Measurements from ENCODE around the gene PLD2.

PLD2 gene, protein sequence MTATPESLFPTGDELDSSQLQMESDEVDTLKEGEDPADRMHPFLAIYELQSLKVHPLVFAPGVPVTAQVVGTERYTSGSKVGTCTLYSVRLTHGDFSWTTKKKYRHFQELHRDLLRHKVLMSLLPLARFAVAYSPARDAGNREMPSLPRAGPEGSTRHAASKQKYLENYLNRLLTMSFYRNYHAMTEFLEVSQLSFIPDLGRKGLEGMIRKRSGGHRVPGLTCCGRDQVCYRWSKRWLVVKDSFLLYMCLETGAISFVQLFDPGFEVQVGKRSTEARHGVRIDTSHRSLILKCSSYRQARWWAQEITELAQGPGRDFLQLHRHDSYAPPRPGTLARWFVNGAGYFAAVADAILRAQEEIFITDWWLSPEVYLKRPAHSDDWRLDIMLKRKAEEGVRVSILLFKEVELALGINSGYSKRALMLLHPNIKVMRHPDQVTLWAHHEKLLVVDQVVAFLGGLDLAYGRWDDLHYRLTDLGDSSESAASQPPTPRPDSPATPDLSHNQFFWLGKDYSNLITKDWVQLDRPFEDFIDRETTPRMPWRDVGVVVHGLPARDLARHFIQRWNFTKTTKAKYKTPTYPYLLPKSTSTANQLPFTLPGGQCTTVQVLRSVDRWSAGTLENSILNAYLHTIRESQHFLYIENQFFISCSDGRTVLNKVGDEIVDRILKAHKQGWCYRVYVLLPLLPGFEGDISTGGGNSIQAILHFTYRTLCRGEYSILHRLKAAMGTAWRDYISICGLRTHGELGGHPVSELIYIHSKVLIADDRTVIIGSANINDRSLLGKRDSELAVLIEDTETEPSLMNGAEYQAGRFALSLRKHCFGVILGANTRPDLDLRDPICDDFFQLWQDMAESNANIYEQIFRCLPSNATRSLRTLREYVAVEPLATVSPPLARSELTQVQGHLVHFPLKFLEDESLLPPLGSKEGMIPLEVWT

DNA sequence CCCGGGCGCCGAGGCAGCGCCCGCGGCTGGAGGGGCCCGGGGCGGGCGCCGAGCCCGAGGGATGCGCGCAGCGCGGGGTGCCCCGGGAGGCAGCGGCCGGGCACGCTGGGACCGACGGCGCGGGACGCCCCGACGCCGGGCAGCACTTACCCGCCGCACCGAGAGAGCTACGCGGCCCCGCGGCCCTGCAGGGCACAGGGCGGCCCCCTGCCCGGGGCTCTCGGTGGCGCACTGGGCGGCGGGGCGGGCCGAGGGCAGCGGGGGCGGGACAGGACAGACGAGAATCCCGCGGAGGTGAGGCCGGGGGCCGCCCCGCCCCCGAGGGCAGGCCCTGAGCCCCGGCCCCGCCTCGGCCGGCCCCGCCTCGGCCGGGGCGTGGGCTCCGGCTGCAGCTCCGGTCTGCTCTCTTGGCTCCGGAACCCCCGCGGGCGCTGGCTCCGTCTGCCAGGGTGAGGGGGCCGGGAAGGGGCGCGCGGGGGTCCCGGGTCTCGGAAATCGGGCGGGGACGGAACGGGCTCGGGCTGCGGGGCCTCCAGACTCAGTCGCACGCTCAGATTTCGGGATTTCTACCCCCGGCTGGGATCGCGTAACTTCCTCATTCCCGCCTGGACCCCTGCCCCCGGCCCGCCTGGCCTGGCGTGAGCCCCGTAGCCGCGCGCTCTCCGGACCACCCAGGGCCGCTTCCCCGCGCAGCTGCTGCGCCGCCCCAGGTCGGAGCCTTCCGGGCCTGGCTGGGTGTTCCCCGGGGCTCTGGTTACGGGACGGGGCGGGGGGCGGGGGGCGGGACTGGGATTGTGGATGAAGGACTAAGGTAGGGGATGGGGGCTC, at the start of gene PLD2:
Gene PLD2, plus strand, starts transcription at position 376 of the 828 bp plus-strand sequence. CDS start 621 bp downstream, outside the sequence.
- peak; percentile 58 to 72 for DNase-seq

DNA sequence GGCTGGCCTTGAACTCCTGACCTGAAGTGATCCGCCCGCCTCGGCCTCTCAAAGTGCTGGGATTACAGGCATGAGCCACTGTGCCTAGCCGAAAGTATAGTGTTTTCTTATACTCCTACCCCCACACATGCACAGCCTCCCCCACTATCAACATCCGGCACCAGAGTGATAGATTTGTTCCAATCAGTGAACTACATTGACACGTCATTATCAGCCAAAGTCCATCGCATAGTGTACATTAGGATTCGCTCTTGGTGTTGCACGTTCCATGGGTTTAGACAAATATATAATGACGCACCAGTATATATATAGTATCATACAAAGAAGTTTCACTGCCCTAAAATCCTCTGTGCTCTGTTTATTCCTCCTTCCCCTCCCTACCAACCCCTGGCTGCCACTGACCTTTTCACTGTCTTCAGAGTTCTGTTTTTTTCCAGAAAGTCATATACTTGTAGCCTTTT, 47.1 kb upstream of the PLD2 start:
- DNase-seq = no peak

DNA sequence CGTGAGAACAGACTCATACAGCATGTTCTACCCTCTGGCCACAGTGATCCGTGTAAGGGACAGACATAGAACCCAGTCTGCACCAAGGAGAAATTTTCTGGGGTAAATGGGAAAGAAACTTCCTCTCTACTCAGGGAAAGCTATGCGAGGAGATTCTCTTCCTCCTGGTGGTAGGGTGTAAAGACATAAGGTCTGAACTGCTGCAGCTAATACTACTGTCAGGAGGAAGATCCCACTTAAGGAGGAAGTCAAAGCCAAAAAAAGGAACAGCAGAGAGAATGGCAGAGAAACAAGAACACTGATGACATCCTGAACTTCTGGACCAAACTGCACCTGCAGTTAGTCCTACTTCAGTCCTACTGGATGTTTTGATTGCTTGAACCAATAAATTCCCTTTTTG, 42.4 kb upstream of the PLD2 start:
- DNase-seq = peak in 1 of 2 donors; percentile 29

DNA sequence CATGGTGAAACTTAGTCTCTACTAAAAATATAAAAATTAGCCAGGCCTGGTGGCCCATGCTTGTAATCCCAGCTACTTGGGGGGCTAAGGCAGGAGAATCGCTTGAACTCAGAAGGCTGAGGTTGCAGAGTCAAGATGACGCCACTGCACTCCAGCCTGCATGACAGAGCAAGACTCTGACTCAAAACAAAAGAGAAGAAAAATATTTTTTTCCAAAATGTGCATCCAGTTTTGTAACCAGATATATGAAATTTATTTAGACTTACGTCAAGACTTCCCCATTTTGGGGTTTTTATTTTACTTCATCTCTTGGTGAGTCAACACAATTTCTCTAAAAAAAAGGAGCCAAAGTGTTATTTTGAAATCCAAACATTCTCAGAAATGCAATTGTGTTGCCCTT, 40.8 kb upstream of the PLD2 start:
- no peak for DNase-seq

DNA sequence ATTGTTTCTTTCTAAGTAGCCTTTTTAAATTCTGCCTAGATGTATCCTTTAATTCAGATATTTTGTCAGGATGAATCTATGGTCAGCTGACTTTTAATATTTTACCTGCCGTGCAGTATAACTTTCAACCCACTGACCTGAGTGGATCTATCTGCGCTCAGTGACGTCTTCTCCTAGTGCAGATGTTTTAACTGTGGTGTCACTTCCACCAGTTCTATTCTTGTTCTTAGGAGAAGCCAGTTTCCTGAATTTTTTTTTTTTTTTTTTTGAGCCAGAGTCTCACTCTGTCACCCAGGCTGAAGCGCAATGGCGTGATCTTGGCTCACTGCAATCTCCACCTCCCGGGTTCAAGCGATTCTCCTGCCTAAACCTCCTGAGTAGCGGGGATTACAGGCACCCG, 40.2 kb upstream of the PLD2 start:
- DNase-seq = no peak

DNA sequence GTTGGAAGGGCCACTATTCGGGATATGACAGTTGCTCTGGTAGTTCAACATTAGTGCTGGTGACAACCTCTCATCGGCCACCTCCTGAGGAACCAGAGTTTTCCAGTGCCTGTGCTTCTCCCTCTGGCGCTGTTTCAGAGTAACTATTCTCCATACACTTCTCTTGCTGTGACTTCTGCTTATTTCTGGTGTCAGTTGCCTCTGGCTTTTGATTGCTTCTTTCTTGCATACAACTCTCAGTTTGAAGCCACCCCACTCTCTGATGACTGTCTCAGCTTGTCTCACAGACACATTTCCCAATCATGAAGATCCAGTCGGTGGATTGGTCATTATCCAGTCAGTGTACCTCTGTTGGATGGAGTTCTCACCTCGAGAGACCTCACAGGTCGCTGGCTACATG, 38.7 kb upstream of the PLD2 start:
- DNase-seq = no peak

DNA sequence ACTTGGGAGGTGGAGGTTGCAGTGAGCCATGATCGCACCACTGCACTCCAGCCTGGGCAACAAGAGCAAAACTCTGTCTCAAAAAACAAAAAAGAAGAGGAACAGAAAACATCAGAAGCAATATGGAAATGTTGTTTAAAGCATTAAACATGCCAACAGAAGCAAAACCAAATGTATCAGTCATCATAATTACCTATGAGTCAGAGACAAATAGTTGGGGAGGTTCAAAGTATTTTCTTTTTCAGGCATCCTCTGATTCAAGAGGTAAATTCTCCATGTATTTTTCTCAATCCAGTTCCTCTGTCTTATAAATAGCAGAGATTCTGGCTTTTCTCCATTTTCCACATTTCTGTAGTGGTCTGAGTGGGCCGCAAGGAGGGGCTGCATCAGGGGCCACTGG, 37.3 kb upstream of the PLD2 start:
- no peak for DNase-seq

DNA sequence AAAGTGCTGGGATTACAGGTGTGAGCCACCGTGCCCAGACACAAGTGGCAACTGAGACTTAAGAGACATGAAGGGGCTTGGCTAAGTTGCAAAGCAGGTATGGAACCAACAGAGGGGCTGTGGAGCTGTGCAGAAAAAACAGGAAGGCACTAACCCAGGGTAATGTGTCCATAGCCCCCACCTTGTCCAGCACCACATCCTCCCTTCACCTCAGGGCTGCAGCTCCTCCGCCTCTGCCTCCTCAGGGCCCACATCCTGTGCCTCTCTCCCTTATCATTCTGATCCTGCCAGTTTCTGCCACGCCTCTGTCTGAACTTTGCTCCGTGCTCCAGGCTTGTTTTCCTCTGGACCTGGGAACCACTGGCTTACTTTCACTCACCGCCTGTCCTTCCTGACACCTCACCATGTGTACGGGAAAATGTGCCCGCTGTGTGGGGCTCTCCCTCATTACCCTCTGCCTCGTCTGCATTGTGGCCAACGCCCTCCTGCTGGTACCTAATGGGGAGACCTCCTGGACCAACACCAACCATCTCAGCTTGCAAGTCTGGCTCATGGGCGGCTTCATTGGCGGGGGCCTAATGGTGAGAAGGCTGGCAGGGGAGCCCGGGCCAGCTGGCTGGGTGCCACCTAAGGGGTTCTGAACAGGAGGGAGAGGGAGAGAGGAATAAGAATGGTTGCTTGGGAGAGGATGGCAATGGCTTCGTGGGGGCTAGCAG, 35.3 kb upstream of the PLD2 start, which contains the start of gene TM4SF5:
Gene TM4SF5, plus strand, starts transcription at position 368 of the 716 bp plus-strand sequence. Its CDS starts 37 bp downstream, at position 405.
- no peak for DNase-seq

DNA sequence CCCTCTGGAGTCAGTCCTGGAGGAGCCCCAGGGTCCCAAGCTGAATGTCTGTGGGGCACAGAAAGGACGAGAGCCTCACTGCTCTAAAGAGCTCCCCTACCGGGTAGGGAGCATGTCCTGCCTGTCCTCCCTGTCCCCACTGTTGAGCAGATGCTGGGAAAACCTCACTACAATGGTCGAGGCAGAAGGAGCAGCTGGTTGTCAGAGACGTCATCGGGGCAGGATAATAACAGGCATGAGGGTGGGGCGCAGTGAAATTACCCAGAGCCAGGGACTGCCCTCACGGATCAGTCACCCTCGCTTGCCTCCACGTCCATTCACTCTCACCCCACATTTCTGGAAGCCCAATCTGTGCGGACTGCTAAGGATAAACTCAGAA, 34.7 kb upstream of the PLD2 start:
- DNase-seq = no peak

DNA sequence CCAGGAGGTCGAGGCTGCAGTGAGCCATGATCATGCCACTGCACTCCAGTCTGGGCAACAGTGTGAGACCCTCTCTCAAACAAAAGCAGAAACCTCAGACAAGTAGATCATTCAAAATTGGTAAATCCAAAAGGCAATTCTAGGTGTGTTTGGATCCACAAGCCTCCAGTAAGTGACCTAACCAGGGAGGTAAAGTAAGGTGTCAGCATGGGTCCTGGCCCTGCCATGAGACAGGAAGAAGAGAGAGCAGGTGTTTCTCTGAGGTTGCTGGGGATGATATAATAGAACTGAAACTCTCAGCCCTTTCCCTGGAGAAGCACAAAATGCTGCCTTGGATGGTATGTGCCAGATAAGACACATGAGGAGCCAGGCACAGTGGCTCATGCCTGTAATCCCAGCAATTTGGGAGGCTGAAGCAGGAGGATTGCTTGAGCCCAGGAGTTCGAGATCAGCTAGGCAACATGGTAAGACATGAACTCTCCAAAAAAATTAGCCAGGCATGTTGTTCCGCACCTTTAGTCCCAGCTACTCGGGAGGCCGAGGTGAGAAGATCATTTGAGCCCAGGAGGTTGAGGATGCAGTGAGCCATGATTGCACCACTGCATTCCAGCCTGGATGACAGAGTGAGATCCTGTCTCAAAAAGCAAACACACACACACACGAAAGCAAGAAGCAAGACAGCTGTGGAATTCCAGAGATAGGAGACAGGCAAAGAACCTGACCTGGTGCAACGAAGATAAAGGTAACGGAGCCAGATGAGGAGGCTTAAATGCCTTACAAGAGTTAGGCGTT, 28.8 kb upstream of the PLD2 start:
- DNase-seq = no peak

DNA sequence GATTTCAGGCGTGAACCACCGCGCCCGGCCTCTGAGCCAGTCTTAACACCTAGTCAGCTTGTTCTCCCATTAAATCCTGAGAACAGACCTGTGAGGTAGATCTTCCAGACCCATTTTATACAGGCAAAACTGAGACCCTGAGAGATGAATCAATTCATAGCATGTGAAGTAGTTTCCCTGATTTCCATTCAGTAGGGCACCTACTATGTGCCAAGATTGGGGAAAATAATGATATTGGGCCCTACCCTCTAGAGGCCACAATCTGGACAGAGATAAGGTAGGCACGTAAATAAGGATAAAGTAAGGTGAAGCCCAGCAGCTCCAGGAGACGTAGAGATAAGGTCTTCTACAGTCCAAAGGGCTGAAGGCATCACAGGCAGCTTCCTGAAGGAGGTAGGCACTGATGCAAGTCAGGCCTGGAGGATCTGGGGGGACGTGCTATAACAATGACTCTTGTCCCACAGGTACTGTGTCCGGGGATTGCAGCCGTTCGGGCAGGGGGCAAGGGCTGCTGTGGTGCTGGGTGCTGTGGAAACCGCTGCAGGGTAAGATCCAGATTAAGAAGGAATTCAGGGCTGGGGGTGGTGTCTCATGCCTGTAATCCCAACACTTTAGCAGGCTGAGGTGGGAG, 26.5 kb upstream of the PLD2 start:
- no peak for DNase-seq

DNA sequence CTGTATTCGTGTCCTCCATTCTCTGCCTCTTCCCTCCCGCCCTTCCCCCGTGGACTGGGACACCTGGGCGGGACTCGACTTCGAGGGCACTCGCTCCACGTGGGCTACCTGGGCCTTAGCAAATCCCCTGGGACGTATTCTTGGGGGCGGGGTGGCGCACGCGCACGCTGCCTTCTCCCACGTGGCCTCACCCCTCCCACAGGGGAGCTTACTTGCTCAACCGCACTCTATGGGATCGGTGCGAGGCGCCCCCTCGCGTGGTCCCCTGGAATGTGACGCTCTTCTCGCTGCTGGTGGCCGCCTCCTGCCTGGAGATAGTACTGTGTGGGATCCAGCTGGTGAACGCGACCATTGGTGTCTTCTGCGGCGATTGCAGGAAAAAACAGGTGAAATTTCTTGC, 24.3 kb upstream of the PLD2 start:
- DNase-seq = no peak

DNA sequence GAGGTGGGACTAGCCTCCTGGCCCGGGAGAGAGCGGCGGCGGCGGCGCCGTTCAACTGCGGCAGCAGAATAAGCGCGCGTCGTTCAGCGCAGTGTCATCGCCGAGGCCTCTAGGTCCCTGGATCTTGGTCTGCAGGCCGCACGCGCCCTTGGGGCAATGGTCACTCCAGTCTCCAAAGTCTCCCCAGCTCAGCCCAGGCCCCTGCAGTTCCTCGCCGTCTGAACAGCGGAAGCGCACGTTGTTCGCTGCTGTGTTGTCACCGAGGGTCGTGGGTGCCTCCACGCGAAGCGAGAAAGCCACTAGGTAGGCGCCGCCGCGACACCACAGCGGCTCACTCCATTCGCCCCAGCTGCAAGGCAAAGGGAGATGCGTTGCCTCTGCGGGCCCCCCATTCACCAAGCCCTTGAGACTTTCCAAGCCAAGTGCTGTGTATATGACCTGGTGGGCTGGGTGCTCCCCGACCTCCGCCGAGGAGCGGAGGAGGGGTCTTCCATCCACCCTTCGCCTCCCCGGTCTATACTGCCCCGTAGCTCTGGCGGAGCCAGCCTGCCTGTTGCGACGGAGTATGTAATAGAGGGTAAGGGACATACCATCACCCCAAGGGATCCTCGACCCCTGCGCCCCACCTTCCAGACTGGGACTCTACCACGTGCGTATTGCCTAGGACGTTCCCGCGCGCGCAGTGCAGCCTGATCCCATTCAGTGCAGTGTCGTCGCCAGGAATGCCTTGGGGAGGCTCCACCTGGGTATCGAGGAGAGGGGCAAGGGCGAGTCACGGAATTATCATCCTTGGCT, 21.4 kb upstream of the PLD2 start:
- DNase-seq = no peak

DNA sequence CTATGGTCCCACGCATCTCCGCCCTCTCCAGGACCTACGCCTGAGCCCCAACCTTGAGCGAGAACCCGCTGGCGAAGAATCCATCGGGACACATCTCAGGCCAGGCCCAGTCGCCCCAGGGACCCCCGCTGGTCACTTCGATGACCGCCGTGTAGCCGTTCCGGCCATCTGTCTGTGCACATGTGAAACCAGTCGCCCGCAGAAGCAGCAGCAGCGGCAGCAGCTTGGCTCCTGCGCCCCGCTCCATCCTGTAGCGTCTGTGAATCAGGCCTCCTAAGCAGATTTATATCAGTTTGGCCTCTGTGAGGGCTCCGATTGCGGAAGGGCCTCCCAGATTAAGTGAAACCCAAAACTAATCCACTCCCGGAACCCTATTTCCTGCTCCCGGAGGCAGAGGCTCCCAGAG, 20.8 kb upstream of the PLD2 start, which contains the start of gene VMO1:
Gene VMO1, minus strand, starts transcription at position 259 of the 406 bp plus-strand sequence. Its CDS starts 12 bp downstream, at position 247.
- no peak for DNase-seq

DNA sequence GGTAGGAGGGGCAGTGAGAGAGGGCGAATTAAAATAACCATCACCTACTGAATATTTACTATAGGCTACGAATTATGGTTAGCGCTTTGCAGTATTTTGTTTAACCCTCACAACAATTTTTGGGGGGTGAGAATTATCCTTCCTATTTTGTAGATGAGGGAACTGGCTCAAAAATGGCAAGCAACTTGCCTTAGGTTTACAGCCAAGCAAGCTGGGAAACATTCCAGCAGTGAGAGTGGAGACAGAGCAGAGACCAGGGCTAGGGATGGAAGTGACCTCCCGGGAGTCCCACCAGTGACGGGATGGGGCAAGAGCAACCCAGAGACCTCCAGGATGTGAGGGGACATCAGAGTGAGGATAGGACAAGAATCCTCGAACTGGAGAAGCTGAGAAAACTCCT, 20.4 kb upstream of the PLD2 start:
- no peak for DNase-seq

DNA sequence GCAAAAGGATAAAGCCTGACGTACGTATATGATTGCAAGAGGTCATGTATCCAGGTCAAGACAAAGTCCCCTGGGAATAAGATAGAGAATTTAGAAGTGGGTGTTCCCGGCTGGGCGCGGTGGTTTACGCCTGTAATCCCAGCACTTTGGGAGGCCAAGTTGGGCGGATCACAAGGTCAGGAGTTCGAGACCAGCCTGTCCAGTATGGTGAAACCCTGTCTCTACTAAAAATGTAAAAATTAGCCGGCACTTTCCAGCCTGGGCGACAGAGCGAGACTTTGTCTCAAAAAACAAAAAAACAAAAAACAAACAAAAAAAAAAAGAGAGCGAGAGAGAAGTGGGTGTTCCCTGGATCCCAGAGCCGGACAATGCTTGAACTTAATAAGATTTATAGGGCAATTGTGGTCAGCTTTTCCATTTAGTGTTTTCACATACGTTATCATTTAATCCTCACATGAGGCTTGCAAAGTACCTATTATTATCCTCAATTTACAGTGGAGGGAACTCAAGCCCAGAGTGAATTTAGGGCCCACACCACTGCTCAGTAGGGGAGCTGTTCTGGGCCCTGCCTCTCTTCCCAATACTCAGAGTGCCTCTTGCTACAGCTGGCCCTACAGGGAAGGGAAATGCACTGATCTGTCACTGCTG, 18.7 kb upstream of the PLD2 start:
- no peak for DNase-seq

DNA sequence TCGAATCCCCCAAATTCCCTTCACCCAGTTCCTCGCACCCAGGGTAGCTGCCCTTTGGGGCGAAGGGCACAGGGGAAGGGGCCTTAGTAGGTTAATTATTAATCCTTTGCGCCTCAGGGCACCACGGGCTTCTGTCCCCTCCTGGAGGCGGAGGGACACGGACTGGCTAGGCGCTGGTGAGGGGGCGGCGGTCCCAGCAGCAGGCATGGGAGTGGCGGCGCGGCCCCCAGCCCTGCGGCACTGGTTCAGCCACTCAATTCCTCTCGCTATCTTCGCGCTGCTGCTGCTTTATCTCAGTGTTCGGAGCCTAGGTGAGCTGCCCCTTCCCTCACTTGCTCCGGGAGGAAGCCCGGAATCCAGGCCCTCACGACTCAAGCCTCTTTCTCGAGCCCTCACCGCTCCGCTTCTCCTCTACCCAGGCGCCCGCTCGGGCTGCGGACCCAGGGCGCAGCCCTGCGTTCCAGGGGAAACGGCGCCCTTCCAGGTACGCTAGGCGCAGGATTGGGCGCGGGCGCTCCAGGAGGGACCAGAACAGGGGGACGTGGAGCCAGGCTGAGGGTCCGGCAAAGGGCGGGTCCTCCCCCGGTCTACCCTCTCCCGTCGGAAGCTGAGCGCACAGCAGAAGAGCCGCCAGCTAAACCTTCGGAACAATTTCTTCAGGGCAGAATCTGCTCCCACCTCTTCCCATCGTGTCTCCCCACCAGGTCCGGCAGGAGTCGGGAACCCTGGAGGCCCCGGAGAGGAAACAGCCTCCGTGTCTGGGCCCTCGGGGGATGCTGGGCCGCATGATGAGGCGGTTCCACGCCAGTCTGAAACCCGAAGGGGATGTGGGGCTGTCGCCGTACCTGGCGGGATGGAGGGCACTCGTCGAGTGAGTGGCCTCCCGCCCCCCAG, 17.9 kb upstream of the PLD2 start, which contains the start of gene GLTPD2:
Gene GLTPD2, plus strand, starts transcription at position 158 of the 894 bp plus-strand sequence. Its CDS starts 48 bp downstream, at position 206.
- DNase-seq = no peak

DNA sequence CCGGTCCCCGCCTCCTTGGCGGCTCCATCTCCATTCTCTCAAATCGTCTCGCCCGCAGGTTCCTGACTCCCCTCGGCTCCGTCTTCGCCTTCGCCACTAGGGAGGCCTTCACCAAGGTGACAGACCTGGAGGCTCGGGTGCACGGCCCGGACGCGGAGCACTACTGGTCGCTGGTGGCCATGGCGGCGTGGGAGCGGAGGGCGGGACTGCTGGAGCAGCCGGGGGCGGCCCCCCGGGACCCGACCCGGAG, 17.3 kb upstream of the PLD2 start:
- no peak for DNase-seq

Data from hippocampal formation (tissue), 2 donors.